ENCODE data around the gene CSAD.

GRCh38 chr12:53201177-53201541 is 20.4 kb upstream of the CSAD start:
- TF ChIP-seq POLR2A (IDR thresholded peaks at IDR 0.05) (no peak), POLR2AphosphoS5 (IDR thresholded peaks at IDR 0.05) (no peak), CTCF (IDR thresholded peaks at IDR 0.05) (no peak)
